GF-D8 (cell line): ENCODE measurements around the gene PABPN1.
A peak's percentile ranks its signal among the peaks of the same experiment; 100 is the strongest.
"Not testable (repeated sequence)": the region's sequence is repeated elsewhere in the genome, so short reads cannot be mapped to it uniquely, and the experiment has no call there.

Experiments used
- DNase-seq: peaks from one replicate; lab custom pipeline; 2025; lab: John Stamatoyannopoulos, UW

Gene PABPN1

GRCh38 chr14:23301288-23301968 is 19.8 kb upstream of the PABPN1 start:
- peak; percentile 95 for DNase-seq

- DNase-seq = no peak
Observed at GRCh38 chr14:23301969-23302289, 19.3 kb upstream of the PABPN1 start.

GRCh38 chr14:23302290-23303225 is 18.7 kb upstream of the PABPN1 start, which contains the start of gene PPP1R3E:
Gene PPP1R3E, minus strand, starts transcription at chr14:23302859. Its CDS starts 283 bp downstream, at chr14:23302576.
- peak; percentile 30 for DNase-seq

- peak; percentile 59 for DNase-seq
Observed at GRCh38 chr14:23306412-23307145, 14.7 kb upstream of the PABPN1 start, which contains the start of gene BCL2L2. Gene BCL2L2, plus strand, starts transcription at chr14:23306833. Its CDS starts 935 bp downstream, at chr14:23307768.

- no peak for DNase-seq
Observed at GRCh38 chr14:23307146-23307530, 14.1 kb upstream of the PABPN1 start.

- DNase-seq = no peak
Observed at GRCh38 chr14:23307687-23308644, 13.3 kb upstream of the PABPN1 start.

GRCh38 chr14:23308721-23309445 is 12.4 kb upstream of the PABPN1 start:
- no peak for DNase-seq

GRCh38 chr14:23310546-23310945 is 10.7 kb upstream of the PABPN1 start:
- no peak for DNase-seq

GRCh38 chr14:23316300-23316699 is 5.0 kb upstream of the PABPN1 start:
- no peak for DNase-seq

GRCh38 chr14:23319746-23320583 is 1.3 kb upstream of the PABPN1 start:
- no peak for DNase-seq

GRCh38 chr14:23321572-23322547 is 603 bp downstream of the PABPN1 start:
- DNase-seq = peak; percentile 6

GRCh38 chr14:23322568-23323517 is 1.6 kb downstream of the PABPN1 start:
- no peak for DNase-seq

GRCh38 chr14:23323838-23324454 is 2.7 kb downstream of the PABPN1 start:
- no peak for DNase-seq

GRCh38 chr14:23324455-23324846 is 3.2 kb downstream of the PABPN1 start:
- DNase-seq = no peak

GRCh38 chr14:23324993-23325392 is 3.7 kb downstream of the PABPN1 start:
- no peak for DNase-seq

GRCh38 chr14:23325746-23326145 is 4.5 kb downstream of the PABPN1 start:
- DNase-seq = not testable (repeated sequence)
